ENCODE results near the gene ARSI.

The ARSI gene

DNA sequence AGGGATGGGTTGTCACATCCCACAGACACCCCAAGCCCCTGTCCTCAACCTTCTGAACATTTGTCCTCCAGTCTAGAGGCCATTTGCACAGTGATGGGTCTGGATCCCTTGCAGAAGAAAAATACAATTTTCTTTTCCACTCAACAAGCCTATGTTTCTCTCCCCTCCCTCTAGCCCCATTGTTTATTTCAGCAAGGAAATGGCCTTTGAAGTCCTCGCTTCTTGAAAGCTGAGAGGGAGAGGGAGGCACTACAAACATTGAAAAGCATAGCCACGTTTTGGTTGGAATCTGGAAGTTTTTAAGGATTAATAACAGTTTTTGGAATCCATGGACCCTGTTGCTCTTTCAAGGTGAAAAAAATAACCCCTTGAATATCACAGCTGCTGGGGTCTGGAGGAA, 24.0 kb upstream of the ARSI start:
- no peak for DNase-seq (ENCODE audit: low read depth)

DNA sequence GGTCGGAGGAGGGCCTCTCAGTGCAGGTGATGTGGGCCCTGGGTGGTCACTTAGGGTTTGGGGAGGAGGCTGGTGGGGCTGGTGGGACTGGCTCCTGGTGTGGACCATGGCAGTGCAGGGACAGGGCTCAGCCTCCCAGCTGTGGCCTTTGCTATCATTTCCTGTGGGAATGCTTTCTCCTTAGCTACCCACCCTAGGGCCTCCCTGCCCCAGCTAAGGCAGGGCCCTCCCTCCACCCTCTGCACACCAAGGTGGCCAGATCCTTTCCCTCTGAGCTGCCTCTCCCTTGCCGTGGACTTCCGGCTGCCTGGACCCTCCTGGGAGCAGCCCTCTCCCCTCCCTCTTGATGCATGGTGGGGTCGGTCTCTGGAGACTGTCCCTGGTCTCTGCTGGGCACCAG, 22.7 kb upstream of the ARSI start:
- DNase-seq (ENCODE audit: low read depth), result no peak

DNA sequence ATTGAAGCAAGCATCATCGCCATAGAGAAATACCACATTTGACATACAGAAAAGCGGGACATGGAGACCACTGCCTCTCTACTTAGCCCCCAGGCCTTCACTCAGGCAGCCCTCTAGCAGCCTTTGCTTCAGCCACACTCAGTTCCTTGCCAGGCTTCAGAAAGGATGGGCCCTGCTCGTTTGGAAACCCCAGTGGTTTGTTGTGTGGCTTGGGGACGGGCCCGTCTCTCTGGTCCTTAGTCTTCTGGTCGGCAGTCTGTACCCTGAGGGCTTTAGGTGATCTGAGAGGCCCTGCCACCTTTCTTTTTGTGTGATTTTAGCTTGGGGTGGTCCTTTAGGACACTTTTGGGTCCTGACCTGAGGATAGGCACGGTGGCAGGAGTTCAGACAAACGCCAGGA, 21.1 kb upstream of the ARSI start:
- DNase-seq (ENCODE audit: low read depth), result no peak

DNA sequence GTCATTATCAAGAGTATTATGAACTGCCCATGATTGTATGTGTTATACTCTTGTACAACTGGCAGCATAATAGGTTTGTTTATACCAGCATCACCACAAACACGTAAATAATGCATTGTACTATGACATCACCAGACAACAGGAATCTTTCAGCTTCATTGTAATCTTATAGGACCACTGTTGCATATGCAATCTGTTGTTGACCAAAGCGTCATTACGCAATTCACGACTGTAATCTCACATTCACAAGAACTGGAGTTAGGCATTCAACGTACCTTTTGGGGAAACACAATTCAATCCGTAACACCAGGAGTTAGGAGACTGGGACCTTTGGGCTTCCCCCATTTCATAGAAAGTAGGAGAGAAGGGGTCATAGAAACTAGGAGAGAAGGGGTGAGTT, 20.4 kb upstream of the ARSI start:
- no peak for DNase-seq (ENCODE audit: low read depth)

DNA sequence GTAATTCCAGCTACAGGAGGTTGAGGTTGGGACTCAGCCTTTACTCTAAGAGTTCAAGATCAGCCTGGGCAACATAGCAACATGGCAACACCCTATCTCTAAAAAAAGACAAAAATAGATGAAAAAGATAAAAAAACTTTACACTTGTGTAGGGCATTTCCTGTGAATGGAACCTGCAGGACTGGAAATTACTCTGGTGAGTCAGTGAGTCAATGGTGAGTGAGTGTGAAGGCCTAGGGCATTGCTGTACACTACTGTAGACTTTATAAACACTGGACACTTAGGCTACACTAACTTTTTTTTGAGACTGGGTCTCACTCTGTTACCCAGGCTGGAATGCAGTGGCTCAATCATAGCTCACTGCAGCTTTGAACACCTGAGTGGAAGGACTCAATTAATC, 19.5 kb upstream of the ARSI start:
- no peak for DNase-seq (ENCODE audit: low read depth)

DNA sequence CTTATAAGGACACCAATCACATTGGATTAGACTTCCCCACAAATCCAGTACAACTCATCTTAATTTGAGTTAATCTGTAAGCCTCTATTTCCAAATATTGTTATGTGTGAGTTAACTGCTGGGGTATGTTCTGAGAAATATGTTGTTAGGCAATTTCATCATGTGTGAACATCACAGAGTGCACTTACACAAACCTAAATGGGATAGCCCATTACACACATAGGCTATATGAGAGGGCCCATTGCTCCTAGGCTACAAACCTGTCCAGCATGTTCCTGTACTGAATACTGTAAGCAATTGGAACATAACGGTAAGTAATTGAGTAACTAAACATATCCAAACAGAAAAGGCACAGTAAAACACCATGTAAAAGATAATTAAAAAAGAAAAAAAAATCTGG, 19.1 kb upstream of the ARSI start:
- no peak for DNase-seq (ENCODE audit: low read depth)

DNA sequence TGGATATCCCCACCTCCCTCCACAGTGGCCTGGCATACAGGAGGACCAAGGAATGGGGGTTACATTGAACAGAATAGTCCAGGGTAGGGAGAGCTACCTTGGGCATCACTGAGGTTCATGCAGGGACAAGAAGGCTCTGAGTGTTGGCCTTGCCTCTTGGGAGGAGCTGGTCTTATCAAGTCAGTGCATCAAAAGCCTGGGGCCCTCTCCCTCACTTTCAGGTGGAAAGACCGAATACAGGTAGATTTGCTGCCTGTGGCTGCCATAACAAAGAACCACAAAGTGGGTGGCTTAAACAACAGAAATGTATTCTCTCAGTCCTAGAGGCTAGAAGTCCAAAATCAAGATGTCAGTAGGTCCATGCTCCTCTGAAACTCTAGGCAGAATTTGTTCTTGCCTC, 18.5 kb upstream of the ARSI start:
- no peak for DNase-seq (ENCODE audit: low read depth)

DNA sequence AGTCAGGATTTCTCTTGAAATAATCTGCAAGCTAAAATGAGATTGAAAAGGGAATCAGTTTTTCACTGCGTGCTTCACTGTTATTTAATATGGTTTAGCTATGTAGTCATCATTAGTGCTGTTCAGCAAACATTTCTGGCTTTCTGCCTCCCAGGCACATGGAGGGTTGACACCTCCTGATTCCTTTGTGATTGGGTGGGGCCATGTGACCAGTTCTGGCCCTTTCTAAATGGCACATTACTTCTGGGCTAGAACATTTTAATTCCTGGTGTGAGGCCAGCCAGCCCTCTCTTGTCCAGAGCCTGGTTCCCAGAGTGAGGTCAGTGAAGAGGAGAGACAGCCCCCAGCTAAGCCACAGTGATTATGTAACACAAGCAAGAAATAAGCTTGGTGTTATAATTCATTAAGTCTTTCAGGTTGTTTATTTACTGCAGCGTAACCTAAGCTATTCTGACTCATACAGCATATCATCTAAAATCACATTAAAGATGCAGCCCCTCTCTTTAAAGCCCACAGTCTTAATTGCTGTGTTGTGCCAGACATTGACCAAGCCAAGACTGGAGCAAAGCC, 17.4 kb upstream of the ARSI start:
- DNase-seq (ENCODE audit: low read depth), result peak; percentile 76

DNA sequence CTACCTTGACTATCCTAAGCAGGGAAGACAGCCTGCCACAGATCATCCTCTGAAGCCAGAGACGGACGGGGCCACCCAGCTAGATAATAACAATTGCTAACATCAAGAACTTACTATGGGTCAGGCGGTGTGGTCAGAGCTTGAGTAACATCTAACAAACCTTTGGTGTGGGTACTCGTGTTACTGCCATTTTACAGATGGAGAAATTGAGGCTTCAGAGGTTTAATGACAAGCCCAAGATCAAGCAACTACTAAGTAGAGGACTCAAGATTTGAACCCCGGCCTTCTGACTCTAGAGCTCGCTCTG, 16.7 kb upstream of the ARSI start:
- no peak for DNase-seq (ENCODE audit: low read depth)

DNA sequence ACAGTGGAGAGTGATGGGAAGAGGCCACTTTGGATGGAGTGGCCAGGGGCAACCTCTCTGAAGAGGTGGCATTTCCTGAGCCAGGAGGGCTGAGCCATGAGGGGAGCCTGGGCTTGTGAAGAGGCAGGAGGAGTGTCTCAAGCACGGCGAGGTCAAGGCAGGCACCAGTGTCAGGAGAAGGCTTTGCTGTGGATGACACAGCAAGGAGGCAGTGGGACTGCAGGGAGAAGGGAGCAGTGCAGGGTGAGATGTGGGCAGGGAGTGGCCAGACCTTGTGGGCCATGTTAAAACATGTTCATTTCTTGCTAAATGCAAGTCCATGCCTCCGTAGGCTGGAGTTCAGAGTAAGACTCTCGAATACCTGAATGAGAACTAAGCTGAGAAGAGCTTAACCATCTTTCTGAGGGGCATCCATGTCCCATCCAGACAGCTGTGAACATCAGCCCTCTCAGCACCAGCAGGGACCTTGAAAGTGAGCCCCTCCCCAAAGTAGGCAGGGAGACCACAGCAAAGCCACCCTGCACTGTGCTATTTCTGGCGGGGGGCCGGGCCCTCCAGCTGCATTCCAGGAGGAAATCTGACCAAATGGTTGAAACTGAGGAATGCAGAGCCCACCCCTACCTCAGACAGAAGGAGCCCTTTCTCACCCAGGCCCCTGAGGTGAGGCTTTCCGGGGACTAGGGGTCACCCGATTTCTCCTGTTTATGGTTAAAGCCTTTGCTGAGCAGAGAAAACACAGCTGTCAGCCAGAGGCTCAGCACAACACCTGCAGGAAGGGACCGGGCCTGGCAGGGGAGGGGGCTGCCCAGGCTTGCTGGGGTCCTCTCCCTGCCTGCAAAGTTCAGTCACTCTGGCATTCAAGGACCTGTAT, 16.1 kb upstream of the ARSI start:
- DNase-seq (ENCODE audit: low read depth), result no peak

DNA sequence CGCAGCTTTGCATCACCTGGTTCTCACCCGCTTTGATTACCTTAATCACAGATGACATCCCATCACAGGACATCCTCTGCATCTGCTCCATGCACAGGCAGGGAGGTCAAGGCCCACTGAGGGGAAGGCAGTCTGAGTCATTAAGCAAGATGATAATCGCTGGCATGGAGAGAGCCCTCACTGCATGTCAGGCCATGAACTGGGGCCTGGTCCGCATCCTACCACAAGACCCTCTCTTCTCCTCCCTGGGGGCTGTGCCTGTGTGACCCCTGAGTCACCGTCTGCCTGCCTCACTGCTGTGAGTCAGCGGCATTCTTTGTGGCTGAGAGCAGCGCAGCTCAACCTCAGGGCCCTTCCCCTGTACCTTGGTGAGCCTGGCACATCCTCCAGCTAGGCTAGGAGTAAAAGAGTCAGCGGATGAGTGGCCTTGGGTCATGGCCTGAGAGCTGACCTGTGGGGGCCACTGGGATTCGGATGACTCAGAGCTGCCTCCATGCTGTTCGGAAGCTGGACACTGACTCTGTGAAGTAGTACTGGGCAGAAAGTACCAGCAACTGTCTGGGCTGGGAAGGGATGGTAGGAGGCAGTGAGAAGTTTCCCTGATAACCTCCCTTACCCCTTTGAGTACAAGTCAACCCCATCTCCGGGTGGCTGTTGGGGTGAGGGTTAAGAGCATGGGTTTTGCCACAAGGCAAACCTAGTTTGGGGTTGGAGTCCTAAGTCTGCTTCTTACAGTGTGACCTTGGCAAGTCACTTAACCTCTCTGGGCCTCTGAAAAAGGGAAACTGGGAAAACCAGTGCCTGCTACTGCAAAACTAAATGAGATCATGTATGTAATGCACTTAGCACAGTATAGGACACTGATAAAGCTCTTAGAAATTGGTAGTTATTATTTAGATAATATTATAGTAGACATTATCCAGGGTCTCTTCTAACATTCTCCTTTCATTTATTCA, 14.6 kb upstream of the ARSI start:
- DNase-seq (ENCODE audit: low read depth), result peak; percentile 94

DNA sequence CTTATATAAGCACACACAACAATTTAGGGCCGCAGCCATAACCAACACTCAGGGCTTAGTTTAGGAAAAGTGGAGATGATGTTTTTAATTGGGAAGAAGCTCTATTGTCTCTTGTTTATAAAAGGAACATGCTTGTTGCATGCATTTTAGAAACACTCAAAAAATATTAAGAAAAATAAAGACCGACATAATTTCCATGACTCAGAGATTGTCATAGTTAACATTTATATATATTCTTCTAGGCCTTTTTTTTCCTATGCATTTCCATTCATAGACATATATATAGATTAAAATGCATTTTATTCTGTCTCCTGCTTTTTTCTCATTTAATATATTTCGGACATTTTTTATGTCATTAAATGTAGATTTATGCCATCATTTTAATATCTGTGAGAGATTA, 13.6 kb upstream of the ARSI start:
- no peak for DNase-seq (ENCODE audit: low read depth)

DNA sequence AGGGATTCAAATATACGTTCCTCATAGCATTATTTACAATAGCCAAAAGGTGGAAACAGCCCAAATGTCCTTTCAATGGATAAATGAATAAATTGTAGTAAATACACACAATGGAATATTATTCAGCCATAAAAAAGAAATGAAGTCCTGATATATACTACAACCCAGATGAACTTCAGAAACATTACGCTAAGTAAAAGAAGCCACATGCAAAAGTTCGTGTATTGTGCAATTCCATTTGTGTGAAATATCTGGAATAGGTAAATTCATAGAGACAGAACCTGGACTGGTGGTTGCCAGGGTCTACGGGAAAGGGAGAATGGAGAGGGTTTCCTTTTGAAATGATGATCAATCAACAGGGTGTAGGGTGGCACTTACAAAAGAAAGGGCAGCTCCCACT, 12.5 kb upstream of the ARSI start:
- DNase-seq (ENCODE audit: low read depth), result no peak

DNA sequence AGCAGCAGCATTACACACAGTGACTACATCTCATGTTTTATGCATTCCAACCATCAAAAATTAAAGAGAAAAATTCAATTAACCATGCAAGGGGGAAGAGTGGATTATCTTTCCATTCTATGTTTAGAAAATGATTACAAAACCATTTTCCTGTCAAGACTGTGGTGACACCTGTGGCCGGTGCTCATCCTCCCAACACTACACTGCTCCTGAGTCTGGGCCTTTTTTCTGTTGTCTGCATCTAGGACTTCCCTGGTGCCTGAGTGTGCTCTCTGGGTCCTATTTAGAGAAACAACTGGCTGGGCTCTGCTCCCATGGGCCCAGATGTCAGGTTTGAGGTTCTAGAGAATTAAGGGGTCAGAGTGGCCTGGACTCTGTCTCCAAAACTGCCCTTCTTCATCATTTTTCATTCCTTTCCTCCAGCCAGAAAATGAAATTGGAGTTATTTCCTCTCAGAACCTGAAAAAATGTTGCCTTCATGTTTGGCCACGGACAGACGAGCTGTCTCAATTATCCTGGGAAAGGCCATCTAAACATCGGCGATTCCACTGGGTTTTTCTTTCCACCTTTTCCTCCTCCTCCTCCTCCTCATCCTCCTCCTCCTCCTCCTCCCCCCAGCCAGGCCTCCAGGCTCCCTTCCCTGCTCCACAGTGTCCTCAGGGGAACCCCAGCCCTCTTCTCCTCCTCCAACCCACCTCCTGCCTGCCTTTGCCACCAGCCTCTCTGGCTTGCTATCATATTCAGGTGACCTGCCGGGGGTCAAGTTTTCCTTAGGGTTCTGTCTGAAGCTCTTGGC, 11.4 kb upstream of the ARSI start:
- no peak for DNase-seq (ENCODE audit: low read depth)

DNA sequence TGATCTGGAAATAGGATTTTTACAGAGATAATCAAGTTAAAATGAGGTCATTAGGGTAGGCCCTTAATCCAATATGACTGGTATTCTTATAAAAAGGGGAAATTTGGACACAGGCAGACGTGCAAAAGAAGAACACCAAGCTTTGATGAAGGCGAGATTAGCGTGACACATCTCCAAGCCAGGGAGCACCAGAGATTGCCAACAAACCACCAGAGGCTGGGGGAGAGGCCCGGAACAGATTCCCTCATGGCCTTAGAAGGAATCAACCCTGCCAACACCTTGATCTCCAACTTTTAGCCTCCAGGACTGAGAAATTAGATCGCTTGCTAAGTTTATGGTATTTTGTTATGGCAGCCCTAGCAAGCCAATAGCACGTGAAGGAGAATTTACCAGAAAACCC, 10.8 kb upstream of the ARSI start:
- no peak for DNase-seq (ENCODE audit: low read depth)

DNA sequence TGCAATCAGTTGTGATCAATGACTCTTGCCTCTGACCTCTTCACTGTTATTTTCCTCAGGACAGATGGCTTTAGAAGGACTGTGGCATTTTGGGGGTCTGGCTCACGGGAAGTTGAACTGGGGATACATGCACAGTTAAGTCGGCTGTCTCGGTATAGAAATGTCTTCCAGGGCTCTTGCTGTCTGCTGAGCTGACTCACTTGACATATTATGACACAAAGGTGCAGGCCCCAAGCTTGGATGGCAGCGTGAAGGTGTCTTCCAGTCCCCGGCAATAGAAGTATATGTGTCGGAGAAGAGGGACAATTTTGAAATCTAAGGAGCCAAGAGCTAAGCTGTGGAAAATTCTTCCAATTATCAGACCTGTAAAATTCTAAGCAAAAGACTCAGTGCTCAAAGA, 9.8 kb upstream of the ARSI start:
- no peak for DNase-seq (ENCODE audit: low read depth)

DNA sequence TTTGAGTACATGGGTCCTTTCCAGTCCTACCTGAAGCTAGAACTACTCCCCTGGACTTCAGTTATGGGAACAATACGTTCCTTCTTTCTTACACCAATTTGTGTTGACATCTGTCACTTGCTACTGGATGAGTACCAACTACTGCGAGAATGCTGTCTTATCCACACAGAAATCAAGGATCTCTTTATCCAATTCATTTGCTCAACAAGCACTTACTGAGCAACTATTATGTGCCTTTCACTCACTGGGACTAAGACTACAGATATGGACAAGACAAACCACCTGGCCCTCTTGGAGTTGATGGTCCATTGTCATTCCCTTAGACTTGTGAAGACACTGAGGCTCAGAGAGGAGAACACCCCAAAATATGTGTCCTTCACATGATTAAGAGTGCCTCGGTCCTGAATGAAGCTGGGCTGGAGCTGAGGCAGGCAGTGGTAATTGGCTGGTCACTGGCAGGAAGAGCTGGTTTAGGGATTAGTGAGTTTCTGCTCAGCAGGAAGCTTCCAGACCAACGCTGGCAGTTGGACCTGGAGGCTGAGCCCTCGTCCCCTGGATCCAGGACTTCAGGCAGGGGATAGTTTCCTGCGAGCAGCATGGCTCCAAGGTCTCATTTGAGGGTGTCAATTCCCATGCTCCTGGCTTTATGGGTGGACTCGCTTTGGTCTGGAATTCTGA, 8.4 kb upstream of the ARSI start:
- DNase-seq (ENCODE audit: low read depth), result no peak

DNA sequence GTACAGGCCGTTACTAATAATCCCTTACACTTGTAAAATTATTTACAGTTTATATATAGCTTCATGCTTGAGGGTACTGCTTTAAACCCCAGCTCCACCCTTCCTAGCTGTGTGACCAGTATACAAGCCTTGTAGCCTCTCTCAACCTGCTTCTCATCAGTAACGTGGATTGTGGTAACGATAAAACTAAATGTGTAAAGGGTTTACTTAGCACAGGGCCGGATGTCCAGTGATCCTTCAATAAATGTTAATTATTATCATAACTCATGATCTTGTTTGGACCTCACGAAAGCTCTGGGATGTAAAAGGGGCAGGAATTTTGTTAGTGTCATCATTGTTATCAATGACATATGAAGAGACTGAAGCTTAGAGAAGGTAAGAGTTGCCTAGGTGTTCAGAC, 7.5 kb upstream of the ARSI start:
- no peak for DNase-seq (ENCODE audit: low read depth)

DNA sequence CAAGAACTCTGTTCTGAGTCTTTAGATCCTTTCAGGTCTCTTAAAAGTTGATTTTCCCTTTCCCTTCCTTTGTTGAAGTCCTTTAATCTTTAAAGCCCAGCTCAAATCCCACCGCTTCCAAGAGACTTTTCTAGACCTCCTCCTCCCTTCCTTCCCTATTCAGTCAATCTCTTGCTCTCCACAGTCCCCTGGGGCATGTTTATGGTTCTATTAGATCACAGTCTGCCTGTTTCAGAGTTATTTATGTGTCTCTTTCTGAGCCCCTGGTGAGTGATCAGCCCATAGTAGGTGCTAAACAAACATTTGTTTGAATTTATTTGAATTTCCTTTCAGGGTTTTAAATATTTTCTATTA, 7.2 kb upstream of the ARSI start:
- no peak for DNase-seq (ENCODE audit: low read depth)

DNA sequence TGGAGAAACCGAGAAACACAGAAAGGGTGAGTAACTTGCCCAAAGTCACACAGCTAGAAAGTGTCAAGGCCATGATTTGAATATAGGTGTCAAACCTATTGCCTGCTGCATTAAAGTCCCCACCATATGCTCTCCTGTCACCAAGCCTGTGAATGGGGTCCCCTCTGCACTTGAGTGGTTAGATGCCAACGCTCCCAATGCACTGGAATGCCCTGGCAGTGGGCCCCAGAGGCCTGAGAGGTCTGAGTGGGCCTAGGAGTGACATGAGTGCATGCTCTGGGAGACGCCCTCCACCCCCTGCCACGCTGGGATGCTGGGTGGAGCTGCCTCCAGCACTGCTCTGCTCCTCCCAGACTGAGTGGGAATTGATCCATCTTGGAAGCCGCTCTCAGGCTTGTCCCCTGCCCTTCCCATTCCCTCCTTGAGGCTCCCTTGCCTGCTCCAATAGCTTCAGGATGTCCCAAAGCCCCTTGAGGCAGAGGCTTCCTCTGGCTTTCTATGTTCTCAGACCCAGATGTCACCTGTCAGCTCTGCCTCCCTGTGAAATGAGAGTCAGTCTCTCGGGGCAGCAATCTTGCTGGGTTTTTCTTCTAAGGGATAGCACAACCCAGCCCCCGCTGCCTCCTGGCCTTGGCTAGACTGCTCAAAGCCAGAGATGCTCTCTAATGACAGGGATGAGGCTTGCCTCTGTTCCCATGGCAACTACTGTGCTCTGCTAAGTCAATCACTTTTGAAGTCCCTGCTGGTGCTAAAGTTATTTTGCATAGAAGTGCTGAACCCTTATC, 6.6 kb upstream of the ARSI start:
- DNase-seq (ENCODE audit: low read depth), result no peak

Data from stromal cell of bone marrow (primary cell).